Esophagus squamous epithelium (tissue), 4 donors: ENCODE results near the gene GPR6.

Source experiments
- POLR2A ChIP-seq, 4 donors: fragments of 450-650 bp; IDR thresholded peaks; one replicate each; pipeline ENCODE4 v1.6.1; 2017; ENCODE audit warnings: antibody characterized with exemption in 4 of 4, mild to moderate bottlenecking in 4 of 4, moderate library complexity in 3 of 4
- TF ChIP-seq, protein P1 (sequence below), 6 experiments: fragments of 450-650 bp in 4 of 6; fragments of 200-600 bp in 2 of 6; sonication (generic) in 2 of 6; IDR thresholded peaks; one replicate each; pipeline ENCODE4 v1.5.1; 2016 to 2019; ENCODE audit warnings: antibody characterized with exemption in 6 of 6, mild to moderate bottlenecking in 4 of 6, moderate library complexity in 4 of 6

DNA sequence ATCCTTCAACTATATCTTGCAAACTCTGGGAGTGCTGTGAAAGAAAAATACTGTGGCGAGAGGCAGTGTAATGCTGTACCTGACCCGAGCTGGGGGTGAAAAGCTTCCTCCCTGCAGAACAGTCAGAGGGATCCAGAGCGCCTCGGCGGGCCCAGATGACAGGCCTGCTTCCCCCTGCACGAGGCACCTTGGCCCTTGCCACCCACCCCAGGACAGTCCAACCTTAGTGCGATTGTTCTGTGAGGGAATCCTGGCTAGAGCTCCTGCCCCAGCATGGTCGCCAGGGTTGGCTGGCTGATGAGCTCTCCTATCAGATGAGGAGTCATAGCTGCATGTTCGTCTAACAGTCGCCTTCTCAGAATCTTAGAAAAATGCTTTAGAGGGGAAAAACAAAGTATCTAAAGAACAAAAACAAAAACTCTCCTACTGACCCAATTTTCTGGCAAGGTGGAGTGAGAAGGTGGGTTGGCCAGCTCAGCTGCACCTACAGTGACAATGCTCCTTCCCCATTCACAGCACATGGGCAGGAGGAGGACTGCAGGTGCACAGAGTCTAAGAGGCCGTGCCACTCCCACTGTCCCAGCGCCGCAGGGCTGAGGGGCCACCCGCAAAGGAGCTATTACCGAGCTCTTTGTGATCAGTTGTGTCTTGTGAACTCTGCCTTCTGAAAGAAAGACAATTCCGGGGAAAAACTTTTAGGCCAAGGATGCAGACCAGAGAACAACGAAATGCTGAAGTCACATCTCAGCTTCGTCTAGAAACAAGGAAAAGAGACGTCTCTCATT, 28.6 kb upstream of the GPR6 start:
- TF ChIP-seq, protein P1, sequence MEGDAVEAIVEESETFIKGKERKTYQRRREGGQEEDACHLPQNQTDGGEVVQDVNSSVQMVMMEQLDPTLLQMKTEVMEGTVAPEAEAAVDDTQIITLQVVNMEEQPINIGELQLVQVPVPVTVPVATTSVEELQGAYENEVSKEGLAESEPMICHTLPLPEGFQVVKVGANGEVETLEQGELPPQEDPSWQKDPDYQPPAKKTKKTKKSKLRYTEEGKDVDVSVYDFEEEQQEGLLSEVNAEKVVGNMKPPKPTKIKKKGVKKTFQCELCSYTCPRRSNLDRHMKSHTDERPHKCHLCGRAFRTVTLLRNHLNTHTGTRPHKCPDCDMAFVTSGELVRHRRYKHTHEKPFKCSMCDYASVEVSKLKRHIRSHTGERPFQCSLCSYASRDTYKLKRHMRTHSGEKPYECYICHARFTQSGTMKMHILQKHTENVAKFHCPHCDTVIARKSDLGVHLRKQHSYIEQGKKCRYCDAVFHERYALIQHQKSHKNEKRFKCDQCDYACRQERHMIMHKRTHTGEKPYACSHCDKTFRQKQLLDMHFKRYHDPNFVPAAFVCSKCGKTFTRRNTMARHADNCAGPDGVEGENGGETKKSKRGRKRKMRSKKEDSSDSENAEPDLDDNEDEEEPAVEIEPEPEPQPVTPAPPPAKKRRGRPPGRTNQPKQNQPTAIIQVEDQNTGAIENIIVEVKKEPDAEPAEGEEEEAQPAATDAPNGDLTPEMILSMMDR (IDR thresholded peaks at IDR 0.05), result no peak
- no peak for TF ChIP-seq POLR2A (IDR thresholded peaks at IDR 0.05)
